Fibroblast of upper back skin (primary cell): ENCODE data around the gene SFXN5.
"Not testable (repeated sequence)": the region's sequence is repeated elsewhere in the genome, so short reads cannot be mapped to it uniquely, and the experiment has no call there.

Experiments
- DNase-seq: peaks from one replicate; pipeline ENCODE4 v3.0.0-alpha.2; 2013

SFXN5 gene

DNA sequence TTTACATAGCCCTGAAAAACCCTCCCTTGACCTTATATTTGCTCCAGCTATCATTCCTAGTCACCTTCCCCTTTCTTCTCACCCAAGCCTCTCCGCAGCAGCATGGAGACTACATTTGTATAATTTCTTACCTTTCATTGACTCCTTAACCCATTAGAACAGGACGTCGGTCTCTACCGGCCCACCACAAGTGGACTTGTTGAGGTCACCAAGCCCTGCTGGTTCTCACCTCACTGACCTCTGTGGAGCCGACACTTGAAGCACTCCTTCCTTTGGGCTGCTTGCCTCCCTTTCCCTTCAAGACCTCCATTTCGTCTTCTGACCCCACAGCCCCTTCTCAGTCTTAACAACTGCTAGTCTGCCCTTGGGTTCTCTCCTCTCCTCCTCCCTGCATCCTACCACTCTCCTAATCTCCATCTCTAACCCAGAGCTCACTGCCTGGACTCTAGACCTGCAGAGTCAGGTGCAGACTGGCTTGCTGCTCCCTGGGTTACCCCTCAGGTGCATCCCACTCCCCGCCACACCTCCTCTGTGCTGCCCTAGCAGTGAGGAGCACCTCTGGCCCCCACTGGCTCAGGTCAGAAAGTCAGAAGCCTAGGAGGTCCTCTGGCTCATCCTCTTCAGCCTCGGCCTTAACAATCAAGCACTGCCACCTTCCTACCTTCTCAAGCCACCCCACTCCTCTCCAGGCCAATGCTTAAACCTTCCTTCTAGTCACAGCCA lies 5.3 kb upstream of the SFXN5 start:
- no peak for DNase-seq

DNA sequence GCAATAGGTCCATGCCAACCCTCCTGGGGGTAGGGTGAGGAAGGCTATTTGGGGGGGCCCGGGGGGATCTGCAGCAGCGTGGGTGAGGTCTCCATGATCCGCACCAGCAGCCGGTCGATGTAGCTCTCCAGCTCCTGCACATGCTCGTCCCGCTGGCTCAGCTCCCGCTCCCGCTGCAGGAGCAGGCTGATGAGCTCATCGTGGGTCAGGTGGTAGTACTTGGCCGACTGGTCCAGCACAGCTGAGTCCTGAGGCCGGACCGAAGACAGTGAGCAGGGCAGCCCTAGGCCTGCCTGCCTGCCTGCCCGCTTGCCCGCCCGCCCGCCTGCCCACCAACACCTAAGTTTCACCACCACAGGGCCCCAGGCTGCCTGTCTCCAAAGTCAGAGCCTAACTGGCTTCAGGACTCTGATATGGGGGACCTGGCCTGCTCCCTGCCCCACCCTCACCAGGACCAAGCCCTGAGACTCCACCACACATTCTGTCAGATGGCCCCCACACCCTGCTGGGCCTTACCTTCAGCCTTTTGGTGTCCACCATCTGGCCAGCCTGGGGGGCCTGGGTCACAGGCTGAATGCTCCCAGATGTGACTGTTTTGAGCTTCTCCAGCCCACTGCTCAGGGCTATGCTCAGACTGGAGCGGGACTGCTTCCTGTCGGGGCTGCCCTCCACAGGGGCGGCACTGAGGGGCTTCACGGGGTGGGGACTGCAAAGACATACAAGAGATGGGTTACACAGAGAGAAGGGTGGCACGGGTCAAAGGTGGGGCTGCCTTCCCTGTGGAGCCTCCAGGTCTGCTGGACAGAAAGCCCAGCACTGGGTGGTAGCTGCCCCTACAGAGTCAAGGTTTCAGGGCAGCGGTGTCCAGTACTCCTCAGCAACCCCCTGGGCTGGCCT lies 4.2 kb upstream of the SFXN5 start:
- no peak for DNase-seq

DNA sequence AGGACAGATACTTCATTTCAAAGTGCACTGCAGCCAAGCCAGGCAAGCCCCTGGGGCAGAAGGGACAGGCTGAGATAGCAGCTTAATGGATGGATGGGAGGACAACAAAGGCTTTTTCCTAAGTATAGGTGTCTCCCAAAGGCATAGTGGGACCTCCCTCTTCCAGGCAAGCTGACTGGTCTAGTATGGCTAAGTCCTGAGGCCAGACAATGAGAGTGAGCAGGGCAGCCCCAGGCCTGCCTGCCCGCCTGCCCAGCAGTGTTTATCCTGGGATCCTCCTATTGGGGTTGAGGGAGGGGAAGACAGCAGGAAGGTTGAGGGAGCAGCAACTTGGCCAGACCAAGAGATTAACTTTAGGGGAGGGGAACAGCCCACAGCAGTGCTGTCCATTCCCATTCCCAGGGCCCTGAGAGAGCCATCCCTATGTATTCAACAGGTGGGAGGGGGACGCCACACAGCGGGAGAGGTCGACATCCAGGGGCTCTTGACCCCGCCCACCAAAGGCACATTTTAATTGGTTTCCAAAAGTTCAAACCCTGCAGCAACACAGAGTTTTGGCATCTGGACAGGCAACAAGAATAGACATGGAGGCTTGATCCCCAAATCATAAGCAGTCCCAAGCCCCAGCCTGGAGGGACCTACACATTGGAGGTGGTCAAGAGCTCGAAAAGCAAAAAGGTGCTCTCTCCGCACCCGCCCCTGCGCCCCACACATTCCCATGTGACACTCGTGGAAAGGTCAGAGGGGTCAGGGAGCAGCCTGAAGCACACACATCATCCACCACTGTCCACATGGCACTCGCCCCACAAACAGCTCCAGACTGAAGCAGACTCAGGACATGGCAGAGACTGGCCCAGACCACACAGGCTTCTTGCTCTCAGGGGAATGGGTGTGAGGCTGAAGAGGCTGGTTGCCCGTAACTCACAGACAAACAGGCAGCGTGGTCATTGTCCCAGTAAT lies 2.9 kb upstream of the SFXN5 start:
- DNase-seq: no peak

DNA sequence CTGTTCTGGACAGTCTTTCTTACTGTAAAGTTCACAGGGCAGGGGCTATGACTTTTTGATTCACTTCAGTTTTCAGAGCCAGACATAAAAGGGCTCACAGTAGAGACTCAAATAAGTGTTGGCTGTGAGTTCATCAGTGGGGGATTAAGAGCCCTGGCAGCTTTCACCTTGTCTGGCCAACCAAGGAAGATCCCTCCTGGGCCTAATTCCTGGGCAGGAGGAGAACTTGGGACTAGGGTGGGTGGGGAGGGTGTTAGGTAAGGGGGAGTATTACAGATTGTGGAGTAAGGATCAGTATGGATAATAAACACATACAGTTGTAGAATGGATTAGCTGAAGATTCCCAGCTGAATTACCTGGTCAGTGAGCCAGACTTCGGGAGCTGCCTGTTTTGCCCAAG lies 904 bp upstream of the SFXN5 start:
- no peak for DNase-seq

DNA sequence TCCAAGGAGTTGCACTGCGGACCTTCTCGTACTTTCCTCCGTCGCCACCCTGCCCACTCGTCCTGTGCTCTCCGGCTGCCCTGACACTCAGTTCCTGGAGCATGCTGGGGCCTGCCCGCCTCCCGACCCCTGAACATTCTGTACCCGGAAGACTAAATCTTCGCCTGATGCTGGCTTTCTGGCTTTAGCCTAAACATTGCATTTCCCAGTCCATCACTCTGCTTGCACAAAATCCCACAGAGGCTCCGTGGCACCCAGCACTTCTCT lies 550 bp upstream of the SFXN5 start:
- no peak for DNase-seq

DNA sequence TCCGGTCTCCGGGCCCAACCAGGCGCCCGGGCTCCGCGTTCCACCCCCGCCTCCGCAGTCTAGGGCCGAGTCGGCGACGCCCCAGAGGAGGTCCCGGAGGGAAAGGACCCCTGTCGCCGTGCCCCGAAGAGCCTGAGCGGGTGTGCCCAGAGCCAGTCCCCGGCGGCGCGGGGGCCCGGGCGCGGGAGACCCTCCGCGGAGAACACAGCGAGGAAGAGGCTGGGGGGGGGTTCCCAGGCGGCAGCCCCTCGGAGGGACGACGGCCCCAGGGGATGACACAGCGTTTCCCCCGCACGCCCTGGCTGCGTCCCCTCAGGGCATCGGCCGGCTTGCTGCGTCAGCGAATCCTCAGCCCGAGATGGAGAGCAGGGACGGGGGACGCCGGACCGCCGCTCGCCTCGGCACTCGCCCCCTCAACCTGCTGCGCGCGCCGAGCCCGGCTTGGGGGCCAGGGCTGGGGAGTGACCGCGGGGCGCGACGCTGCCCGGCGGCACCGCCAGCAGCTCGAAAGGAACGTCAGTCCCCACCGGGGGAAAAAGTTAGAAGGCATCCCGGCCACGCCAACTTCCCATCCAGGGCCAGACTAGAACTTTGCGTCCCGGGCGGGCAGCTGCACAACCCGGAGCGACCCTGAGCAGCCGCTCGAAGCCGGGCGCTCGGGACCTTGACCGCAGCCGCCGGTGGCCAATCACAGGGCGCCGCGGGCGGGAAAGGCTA lies 711 bp downstream of the SFXN5 start:
- DNase-seq: no peak

DNA sequence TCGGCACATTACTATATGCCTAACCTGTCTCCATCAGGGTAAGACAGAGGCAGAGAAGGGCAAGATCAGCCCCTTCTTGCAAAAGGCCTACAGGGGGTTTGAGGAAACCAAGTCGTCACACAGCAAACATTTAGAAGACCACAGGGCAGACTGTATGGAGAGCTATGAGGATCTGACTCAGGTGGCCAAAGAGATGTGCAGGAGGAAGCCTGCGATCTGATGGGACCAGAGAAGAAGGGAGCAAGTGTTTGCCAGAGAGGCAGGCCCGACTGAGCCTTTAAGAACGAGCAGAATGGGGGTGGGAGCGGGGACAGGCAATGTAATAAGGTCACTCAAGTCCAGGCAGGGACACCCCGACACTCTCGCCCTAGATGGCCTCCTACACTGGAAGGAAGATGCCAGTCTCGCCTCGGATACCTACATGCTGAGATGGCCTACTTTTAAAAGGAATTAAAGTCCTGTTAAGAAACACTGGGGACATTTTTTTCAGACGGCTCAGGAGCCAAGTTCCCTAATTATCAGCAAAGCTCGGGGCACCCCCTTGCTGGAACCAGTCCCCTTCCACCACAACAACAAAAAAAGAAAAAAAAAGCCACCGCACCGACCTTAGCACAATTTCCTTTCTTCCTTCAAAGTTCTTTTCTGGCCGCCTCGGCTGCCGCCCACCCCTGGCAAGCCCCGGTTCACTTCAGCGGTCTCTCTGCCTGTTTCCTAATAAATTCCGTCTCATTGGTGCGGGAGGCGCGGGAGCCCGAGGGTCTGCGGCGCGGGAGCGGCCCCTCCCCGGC lies 1.5 kb downstream of the SFXN5 start:
- DNase-seq: no peak

DNA sequence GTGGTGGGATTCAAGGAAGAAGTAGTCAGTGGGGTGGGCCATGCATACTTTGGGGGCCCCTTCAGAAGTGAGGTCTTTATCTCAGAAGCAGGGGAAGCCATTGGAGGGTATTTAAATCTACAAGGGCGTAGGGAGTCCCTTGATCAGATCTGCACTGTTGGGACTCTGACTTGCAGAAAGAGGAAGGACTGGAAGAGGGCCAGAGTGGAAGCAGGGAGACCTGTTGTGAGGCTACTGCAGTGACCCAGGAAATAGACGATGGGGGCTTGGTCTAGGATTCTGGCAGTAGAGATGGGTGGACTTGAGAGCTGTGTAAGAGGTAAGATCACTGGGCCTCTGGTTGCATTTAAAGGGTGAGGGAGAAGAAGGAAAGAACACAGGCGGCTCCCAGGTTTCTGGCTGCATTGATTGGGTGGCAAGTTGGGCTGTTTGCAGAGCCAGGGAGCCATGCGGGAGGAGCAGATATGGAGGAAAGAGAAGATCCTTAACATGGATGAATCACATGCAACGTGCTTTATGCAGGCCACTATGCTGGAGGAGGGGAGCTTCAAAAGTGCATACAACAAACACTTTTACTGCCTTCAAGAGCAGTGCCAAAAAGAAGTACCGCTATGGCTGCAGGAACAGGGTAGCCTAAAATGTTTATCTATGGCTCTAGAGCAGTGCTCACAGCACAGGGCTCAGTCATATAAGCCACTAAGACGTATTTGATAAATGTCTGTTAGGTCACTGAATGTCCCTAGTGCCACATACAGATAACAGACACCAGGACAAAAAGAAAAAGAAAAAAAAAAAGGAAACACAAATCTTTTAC lies 2.3 kb downstream of the SFXN5 start:
- no peak for DNase-seq

DNA sequence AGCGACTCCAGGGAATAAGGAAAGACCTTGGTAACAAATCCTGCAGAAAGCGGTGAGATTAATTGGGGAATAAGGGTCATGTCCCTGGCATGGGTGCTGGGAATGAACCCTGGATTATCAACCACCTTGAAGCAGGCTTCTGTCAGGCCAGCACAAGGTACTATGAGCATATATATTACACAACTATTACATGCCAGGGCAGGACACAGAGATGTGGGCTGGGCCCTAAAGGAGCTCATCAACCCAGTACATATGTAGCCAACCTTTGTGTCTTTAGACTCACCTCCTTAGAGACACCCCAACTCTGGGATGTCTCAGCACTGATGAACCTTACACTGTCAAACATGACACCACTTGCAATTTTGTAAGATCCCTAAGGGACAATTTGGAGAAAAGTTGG lies 3.4 kb downstream of the SFXN5 start:
- no peak for DNase-seq

DNA sequence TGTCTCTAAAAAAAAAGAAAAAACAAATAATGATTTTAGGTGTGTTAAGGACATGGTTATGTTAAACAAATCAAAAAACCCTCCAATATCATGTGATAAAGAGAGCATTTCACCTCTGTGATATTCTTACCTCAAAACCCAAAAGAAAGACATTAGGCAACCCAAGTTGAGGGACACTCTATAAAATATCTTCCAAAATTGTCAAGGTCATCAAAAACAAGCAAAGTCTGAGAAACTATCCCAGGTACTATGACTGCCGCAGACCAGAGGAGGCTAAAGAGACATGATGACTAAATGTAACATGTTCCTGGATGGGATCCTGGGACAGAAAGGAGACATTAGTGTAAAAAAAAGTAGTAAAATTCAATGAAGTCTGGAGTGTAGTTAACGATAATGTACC lies 4.5 kb downstream of the SFXN5 start:
- no peak for DNase-seq

DNA sequence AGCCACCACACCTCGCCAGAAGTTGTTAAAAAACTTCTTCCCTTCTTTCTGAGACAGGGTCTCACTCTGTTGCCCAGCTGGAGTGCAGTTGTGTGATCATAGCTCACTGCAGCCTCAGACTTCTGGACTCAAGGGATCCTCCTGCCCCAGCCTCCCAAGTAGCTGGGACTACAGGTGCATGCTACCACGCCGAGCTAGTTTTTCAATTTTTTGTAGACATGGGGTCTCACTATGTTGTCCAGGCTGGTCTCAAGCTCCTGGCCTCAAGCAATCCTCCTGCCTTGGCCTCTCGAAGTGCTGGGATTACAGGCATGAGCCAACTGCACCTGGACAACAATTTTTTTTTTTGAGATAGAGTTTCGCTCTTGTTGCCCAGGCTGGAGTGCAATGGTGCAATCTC lies 6.4 kb downstream of the SFXN5 start:
- not testable (repeated sequence) for DNase-seq

DNA sequence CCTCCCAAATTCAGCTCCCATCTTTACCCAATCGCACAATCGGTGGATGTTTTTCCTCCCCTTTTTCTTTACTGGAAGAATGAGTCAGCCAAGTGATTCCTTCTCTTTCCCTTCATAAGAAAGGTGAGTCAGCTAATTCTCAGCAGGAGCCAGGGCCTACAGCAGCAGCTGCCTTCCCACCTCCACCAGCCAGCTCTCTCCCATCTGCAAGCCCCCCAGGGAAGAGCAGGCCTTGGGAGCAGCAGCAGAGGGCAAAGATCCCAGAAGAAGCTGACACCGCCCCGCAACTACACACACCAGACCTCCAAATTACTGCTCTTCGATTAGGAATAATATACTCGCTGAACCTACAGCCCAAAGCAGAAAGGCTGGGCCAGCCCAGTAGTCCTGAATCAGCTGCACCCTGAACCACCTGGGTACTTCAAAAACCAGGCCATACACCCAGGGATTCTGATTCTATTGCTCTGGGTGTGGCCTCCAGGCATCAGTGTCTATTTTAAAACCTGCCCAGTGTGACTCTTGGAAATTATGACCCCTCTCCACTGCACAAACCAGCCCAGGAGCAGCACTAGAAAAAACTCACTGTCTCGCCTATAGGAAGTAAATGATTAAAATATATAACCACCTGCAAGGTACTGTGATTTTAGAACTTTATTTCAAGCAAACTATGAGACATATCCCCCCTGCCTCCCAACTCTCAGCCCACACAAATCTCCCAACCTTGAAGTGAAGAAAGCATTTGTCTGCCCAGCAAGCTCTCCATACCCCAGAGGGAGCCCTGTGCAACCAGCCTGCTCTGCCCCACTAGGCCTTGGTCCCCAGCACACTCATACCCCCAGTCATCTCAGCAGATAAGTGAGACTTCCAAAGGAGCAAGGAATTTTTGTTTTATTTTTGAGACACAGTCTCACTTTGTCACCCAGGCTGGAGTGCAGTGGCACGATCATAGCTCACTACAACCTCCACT lies 7.3 kb downstream of the SFXN5 start:
- peak; percentile 90 for DNase-seq

DNA sequence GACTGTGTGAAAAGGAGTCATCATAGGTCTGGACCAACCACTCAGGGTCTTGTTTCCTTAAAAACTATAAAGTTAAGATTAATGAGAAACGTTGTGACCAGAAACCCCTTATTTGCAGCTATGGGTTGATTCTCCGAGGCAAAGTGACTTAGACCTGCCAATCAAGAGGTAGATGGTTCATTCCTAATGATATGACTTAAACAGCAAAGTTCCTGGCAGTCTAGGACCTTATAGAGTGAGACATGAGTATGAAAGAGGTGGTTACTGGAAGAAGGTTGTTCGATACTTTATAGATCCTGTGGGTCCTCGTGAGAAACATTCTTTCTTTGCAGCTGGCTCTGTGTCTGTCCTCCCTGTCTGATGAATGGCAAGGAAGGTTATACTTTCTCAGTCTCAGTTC lies 8.0 kb downstream of the SFXN5 start:
- no peak for DNase-seq

DNA sequence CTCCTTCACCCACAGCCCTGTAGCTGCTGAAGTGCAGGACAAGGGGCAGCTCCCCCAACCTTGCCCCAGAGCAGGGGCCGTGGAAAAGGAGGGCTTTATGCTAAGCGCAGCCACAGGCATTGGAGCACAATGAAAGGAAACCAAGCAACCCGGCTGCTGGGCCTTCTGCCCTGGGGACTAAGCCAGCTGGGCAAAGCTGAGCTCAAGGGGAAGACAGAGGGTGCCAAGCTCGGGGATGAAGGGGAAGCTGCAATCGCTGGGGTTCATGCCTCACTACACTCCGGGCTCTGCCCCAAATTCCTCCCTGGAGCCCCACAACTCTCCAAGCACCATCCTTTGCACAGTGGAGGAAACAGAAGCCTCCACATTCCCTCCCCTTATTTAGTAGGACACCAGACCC lies 12.4 kb downstream of the SFXN5 start:
- DNase-seq: no peak

DNA sequence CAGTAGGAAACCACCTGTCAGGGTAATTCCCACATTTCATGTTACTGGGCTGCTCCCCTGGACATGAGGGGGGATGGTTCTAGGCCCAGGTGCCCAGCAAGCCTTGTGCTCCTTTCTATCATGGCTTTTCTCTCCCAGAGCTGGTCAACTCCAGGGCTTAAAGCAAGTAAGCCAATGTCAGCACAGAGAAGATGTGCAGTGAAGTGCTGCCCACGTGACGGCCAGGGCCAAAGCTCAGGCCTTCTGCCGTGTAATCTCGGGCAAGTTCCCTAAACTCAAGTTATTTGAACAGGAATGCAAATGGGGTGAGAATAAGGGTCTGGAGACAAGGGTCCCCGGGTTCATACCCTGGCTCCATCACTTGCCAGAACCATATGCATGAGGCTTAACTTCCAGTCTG lies 16.5 kb downstream of the SFXN5 start:
- no peak for DNase-seq

DNA sequence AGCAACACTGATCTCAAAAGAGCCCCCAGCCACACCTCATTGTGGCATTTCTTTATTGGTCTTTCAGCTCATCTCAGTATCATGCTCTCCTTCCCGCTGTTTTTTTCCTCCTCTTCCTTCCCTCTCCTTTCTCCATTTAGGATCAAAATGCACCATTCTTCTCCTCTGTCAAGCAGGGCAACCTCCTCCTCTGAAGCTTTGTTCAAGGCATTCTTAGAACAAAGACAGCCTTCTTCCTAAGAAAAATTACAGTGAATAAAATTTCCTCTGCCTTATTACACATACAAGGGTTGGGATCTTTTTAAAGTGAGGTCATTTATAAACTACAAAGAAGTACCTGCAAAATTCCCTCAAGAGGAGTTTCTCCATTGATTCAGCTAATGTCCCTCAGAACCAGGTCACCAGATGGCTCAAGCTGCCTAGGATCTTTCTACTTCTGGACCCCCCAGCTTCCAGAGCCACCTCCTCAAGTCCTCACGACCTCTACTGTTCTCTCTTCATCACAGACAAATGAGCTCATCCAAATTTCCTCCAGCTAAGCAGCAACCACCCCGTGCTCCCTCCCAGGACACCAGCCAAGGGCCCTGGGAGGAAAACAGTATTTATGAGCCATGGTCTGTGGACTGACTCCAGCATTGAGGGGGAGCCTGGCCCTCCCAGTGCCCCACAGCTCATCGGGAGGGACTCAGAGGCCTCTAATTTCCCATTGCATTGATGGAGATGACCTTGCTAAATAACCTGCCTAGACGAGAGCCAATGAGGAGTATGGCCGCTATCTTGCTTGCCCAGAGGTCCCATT lies 18.0 kb downstream of the SFXN5 start:
- no peak for DNase-seq

DNA sequence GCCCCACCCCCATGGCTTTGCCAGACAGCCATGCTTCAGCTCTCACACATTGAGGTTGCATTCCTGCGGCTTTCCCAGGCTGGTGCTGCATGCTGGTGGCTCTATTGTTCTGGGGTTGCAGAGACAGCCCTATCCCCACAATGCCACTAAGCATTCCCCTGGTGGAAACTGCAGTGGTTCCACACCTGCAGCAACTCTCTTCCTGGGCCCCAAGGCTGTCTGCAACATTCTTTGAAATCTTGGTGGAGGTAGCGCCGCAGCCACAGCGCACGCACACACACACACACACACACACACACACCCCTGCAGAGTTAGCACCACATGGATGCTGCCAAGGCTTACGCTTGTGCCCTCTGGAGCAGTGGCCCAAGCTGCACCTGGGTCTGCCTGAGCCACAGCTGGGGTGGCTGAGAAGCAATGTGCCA lies 21.4 kb downstream of the SFXN5 start:
- DNase-seq: peak; percentile 58

DNA sequence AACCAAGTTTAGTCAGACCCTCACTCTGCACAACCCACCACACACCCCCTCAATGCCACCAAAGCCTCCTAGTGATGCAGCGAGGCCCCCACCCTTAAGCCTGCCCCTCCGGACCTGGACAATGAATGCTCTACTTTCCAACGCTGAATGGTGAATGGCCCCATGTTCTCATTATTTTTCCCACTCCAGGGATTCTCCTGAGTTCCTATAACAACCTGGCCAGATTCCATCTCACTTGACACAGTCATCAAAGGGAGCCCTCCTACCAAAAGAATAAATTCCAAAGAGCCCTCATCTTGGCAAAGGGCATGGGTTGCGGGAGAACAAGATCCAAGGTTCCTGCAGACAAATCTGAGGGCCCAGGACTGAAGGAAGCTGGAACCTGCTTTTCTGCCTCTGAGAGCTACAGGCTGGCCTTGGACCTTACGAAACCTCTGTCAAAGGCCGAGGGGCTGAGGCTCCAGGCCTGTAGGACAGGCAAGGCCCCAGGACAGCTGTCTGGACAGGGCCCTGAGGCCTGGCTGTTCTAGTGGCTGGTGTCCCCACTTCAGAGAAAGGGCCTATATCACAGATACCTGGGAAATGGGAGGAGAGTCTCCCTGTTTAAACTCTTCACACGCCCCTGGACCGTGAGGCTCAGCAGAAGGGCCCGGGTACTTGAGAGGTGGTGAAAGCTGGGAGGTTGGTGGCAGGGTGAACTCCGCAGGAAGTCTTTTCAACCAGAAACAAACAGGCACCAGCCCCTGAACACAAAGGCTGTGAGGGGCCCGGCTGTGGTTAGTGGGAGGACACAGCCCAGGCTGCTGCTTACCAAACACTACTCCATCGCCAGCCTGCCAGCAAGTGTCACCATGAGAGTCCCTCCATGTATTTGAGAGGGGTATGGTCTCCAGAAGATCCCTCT lies 27.3 kb downstream of the SFXN5 start:
- DNase-seq: no peak
